SK-N-MC (cell line): Measurements from ENCODE around the gene BEND6.

Experiments
- DNase-seq: peaks from one replicate; pipeline ENCODE4 v3.0.0-alpha.2; 2011; ENCODE audit warnings: low read depth, low spot score
- H3K27ac ChIP-seq: fragments of 200-600 bp; sonication (generic); 2 replicates; pipeline ENCODE4 v1.5.1; 2016; ENCODE audit warnings: mixed run types
- H3K36me3 ChIP-seq: fragments of 200-600 bp; sonication (generic); 2 replicates; pipeline ENCODE4 v1.6.1; 2017; ENCODE audit warnings: antibody characterized with exemption, low read length, mixed read lengths; ENCODE audit not compliant: insufficient read depth
- H3K4me3 ChIP-seq: fragments of 200-600 bp; sonication (generic); 2 replicates; pipeline ENCODE4 v1.5.1; 2016
- H3K9ac ChIP-seq: fragments of 200-600 bp; sonication (generic); 2 replicates; pipeline ENCODE4 v1.8.0; 2017; ENCODE audit warnings: mixed run types, mixed read lengths; ENCODE audit not compliant: insufficient read length
- H3K9me3 ChIP-seq: fragments of 200-600 bp; sonication (generic); 2 replicates; pipeline ENCODE4 v1.6.1; 2017; ENCODE audit warnings: low read depth, mild to moderate bottlenecking, antibody characterized with exemption, low read length, moderate library complexity, mixed read lengths
- EZH2 ChIP-seq: fragments of 200-600 bp; sonication (generic); IDR thresholded peaks from one replicate; pipeline ENCODE4 v1.6.1; 2017; ENCODE audit warnings: antibody characterized with exemption
- FOXP2 ChIP-seq: optimal IDR thresholded peaks from 2 replicates; pipeline ENCODE3; 2011; ENCODE audit warnings: mild to moderate bottlenecking, moderate library complexity; ENCODE audit not compliant: insufficient read depth; ENCODE audit errors: extremely low read length, control extremely low read depth
- POLR2AphosphoS5 ChIP-seq: IDR thresholded peaks from 2 replicates; pipeline ENCODE4 v1.6.1; 2012; ENCODE audit warnings: mild to moderate bottlenecking, low read depth, low read length, borderline replicate concordance

Gene BEND6

DNA sequence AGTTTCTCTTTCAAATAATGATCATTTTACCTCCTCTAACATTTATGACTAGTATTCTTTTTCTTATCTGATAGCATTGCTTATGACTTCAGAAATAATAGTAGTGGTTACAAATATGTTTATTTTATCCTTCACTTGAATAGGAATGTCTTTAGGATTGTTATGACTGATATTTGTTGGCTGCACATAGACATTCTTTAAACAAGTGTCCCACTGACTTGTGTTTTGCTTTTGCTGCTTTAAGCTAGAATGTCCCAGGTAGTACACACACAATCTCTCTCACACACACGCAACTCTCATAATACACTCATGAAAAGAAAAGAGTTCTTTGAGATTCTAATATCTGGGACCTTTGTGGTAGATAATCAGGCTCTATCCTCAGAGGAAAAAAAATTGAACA, 113.2 kb downstream of the BEND6 start:
- Histone ChIP-seq H3K9ac (no peak overlapping the region), H3K27ac (no peak overlapping the region), H3K4me3 (no peak overlapping the region), H3K9me3 (no peaks in the 10 kb centered on the region), H3K36me3 (peaks cover 9% of the 10 kb centered on the region)
- no peak for DNase-seq
- TF ChIP-seq FOXP2 (no peak), EZH2 (no peak), POLR2AphosphoS5 (no peak)

DNA sequence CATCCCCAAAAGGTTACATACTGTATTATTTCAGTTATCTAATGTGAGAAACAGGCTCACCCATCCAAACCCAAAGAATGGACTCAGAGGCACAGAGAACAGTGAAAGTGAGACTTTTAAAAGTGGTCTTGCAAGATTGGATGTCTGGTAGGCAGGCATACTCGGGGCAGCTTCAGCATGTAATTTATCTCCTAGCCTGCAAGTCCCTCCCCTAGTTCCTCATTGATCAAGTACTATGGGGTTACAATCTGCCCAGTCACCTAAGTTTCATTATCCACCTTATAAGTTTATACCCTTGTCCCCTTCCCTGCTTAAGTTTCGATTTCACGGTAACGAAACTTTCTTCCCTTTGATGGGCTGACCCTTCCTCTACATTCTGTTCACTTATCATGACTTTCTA, 114.3 kb downstream of the BEND6 start:
- H3K36me3 ChIP-seq: peaks cover 9% of the 10 kb centered on the region
- H3K4me3 ChIP-seq: no peak overlapping the region
- no peak overlapping the region for H3K27ac ChIP-seq
- H3K9ac ChIP-seq: no peak overlapping the region
- H3K9me3 ChIP-seq: no peaks in the 10 kb centered on the region
- DNase-seq: no peak
- TF ChIP-seq POLR2AphosphoS5 (no peak), FOXP2 (no peak), EZH2 (no peak)

DNA sequence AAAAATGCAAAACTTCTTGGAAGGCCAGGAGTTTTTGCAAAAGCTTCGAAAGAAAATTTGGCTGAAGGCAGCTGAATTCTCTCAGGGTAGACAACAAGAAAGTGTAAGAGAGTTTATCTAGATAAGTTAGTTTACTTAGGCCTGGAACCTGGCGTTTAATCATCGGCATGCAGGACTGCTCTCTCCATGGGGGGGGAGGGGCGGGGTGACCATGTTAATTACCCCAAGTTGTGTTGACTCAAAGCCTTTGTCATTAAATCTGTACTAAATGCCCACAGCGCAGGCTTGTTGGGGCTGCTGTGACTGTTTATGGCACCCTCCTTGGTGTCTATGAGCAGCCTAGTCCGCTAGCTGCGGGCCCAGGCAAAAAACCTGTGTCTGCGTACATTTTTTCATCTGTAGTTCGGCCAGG, 115.0 kb downstream of the BEND6 start:
- H3K4me3 ChIP-seq: no peak overlapping the region

DNA sequence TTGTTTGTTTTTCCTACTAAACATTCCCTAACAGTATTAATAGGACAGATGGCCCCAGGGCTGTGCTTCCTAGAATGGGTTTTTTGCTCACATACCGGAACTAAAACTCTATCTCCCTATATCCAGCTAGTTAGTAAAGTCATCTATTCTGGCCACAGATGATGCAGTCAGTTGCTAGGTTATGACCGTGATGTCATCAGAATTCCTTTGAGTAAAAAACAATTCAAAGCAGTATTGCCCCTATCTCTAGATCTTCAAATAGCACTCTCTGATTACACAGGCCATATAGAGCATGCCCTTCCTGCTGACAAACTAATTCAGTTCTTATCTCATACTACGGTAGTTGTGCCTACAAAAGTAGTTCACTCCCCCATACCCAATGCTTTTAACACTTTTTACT, 117.2 kb downstream of the BEND6 start:
- DNase-seq: no peak
- Histone ChIP-seq H3K36me3 (peaks cover under 1% of the 10 kb centered on the region), H3K27ac (no peak overlapping the region), H3K9ac (no peak overlapping the region), H3K4me3 (no peak overlapping the region), H3K9me3 (no peaks in the 10 kb centered on the region)
- TF ChIP-seq FOXP2 (no peak), EZH2 (no peak), POLR2AphosphoS5 (no peak)

More for the DNA sequence above, 115.0 kb downstream of the BEND6 start:
- no peak for DNase-seq
- peaks cover 9% of the 10 kb centered on the region for H3K36me3 ChIP-seq
- H3K9me3 ChIP-seq: no peaks in the 10 kb centered on the region
- no peak for TF ChIP-seq FOXP2
- no peak for TF ChIP-seq EZH2
- no peak for TF ChIP-seq POLR2AphosphoS5
- H3K9ac ChIP-seq: no peak overlapping the region
- H3K27ac ChIP-seq: no peak overlapping the region

DNA sequence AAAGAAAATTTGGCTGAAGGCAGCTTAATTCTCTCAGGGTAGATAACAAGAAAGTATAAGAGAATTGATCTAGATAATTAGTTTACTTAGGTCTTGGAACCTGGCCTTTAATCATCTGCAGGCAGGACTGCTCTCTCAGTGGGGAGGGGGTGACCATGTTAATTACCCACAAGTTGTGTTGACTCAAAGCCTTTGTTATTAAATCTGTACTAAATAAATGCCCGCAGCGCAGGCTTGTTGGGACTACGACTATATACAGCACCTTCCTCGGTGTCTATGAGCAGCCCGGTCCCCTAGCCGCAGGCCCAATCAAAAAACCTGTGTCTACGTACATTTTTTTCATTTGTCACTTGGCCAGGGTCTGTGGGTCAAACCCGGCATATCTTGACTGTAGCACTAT, 119.5 kb downstream of the BEND6 start:
- TF ChIP-seq FOXP2 (no peak), EZH2 (no peak), POLR2AphosphoS5 (no peak)

DNA sequence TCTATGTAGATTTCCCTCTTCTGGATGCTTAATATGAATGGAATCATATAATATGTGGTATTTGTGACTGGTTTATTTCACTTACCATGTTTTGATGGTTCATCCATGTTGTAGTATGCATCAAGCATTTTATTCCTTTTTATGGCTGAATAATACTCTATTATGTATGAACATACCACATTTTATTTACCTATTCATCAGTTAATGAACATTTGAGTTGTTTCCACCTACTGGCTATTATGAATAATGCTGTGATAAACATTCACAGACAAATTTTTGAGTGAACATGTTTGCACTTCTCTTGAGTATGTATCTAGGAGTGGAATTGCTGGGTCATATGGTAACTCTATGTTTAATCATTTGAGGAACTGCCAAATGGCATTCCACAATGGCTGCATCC, 120.2 kb downstream of the BEND6 start:
- no peak for TF ChIP-seq POLR2AphosphoS5
- TF ChIP-seq FOXP2: no peak
- no peak for TF ChIP-seq EZH2
- no peak overlapping the region for H3K27ac ChIP-seq
- no peak overlapping the region for H3K4me3 ChIP-seq
- no peaks in the 10 kb centered on the region for H3K9me3 ChIP-seq
- peaks cover 3% of the 10 kb centered on the region; the same call in 1 of the 2 replicates for H3K36me3 ChIP-seq
- no peak overlapping the region for H3K9ac ChIP-seq
- DNase-seq: no peak

More for the DNA sequence above, 119.5 kb downstream of the BEND6 start:
- no peaks in the 10 kb centered on the region for H3K9me3 ChIP-seq
- no peak overlapping the region for H3K27ac ChIP-seq
- H3K4me3 ChIP-seq: no peak overlapping the region
- no peak overlapping the region for H3K9ac ChIP-seq
- DNase-seq: no peak
- no peaks in the 10 kb centered on the region; the same call in 1 of the 2 replicates for H3K36me3 ChIP-seq
